ENCODE data around the gene MAB21L2.

The MAB21L2 gene

DNA sequence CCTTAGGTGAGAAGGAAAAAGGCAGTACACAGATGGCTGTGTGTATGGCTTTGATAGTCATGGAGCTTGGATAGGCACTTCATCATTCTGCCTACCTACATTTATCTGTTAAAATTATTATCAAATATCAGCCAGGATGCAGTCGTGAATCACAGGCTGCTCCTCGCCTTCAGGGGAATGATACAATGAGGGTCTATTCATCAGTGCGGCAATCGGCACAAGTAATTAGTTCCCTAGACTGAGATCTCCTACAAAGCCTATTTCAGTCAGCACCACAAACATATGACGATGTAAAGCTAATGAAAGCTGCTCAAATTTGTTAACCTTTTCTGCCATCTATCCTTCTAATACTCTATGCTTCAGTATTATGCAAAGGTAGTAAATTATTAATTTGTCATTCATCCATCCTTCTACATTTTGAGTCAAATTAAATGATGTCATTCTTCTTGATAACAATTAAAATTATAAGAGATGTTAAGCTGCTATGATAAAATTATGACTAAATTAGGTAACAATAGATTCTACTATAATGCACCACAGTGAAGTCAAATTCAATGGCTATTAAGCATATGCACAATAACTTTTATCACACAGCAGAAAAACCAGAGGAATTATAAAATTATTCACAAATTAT lies 19.0 kb downstream of the MAB21L2 start:
- DNase-seq (ENCODE audit: low read depth in 1 of 2, low spot score in 1 of 2): no peak

GRCh38 chr4:150609131-150609530 lies 27.2 kb downstream of the MAB21L2 start:
- DNase-seq (ENCODE audit: low read depth in 1 of 2, low spot score in 1 of 2): no peak

DNA sequence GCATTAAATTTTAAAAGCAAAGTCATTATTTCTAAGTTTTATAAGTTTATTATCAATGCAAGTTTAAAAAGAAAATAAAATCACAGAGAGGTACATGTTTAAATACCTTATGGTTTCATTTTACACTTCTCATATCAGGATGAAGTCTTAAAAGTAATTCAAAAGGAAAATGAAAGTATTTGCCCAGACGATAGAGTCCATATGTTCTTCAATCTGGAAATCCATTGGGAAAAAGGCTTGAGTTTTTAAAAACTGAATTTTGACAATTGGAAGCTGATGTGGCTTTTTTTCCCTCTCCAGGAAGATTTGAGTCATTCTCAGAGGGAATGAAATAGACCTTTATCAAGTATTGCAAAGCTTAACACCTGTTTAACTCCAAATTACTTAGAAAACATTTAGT lies 37.1 kb downstream of the MAB21L2 start:
- no peak for DNase-seq (ENCODE audit: low read depth in 1 of 2, low spot score in 1 of 2)

DNA sequence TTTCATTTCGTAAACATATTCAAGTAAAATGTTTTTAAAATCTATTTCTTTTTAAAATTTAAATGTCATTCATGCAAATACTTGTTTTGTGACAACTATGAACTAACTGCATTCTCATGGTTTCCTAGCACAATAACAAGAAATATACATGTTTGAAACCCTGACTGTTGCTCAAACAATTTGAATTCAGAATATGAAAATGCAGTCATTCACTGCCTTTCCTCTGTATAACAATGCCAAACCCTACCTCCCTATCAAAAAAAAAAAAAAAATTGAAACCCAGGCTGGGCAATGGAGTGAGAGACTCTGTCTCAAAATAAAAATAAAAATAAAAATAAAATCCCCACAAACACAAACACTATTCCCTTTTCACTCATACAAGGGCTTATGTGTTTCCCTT lies 42.1 kb downstream of the MAB21L2 start:
- DNase-seq (ENCODE audit: low read depth in 1 of 2, low spot score in 1 of 2): no peak

DNA sequence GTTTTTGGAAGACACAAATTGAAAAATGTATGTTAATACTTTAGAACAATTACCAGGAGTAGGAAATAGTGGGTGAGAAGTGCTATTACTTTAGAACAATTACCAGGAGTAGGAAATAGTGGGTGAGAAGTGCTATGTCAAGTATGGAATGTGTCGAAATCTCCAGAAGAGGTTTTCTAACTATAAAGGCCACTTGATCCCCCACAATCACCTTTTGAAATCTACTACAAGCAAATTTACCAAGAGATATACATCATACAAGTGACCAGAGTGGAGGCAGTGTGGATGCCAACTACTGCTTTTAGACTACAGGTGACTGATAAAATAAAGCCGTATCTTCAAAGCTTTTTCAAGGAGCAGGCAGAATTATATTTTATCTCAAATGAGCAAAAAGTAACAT lies 43.1 kb downstream of the MAB21L2 start:
- no peak for DNase-seq (ENCODE audit: low read depth in 1 of 2, low spot score in 1 of 2)

- DNase-seq (ENCODE audit: low read depth in 1 of 2, low spot score in 1 of 2): no peak
Measured at GRCh38 chr4:150628073-150628472, 46.1 kb downstream of the MAB21L2 start.

- no peak for DNase-seq (ENCODE audit: low read depth in 1 of 2, low spot score in 1 of 2)
Measured at GRCh38 chr4:150632639-150633038, 50.7 kb downstream of the MAB21L2 start.

Measured in activated CD4-positive, alpha-beta T cell treated with anti-CD3 and anti-CD28 coated beads, Interleukin-2, amount 50 U/mL, for 24 hours (primary cell).